Measurements from ENCODE around the gene PCNX2. TPM values are rescaled to one million over a fixed set of nuclear protein-coding genes. Genes with fewer than 3 reads are reported as not detected.

PCNX2 gene
- polyA plus RNA-seq, 3 donors = 0.29 to 7.9 (median 0.62) TPM

GRCh38 chr1:233066087-233066486 is 229.4 kb downstream of the PCNX2 start:
- Histone ChIP-seq H3K36me3 (replicated peaks in 1 of 2; ENCODE audit: control insufficient read depth in 1 of 2, insufficient read depth in 2 of 2, low read length in 2 of 2) (no peaks in the 10 kb centered on the region), H3K4me3 (replicated peaks in 1 of 3; ENCODE audit: low read depth in 2 of 3, low read length in 3 of 3) (no peak overlapping the region), H3K9me3 (replicated peaks in 1 of 2; ENCODE audit: control insufficient read depth in 1 of 2, insufficient read depth in 1 of 2, low read length in 2 of 2) (peaks cover 13% of the 10 kb centered on the region in 2 donors), H3K4me2 (replicated peaks; ENCODE audit: extremely low read depth, low read length, poor library complexity, severe bottlenecking) (no peak overlapping the region), H3K79me2 (ENCODE audit: insufficient read depth, low read length) (no peaks in the 10 kb centered on the region), H3K27ac (ENCODE audit: low read depth in 1 of 2, low read length in 2 of 2) (no peak overlapping the region), H4K20me1 (ENCODE audit: insufficient read depth, low read length) (no peaks in the 10 kb centered on the region), H3K9ac (ENCODE audit: insufficient read depth, low read length, poor library complexity, severe bottlenecking) (no peak overlapping the region), H2AFZ (ENCODE audit: insufficient read depth, low read depth, low read length, poor library complexity, severe bottlenecking) (no peak overlapping the region), H3K4me1 (ENCODE audit: control insufficient read depth in 1 of 2, insufficient read depth in 2 of 2, low read length in 2 of 2) (no peaks in the 10 kb centered on the region), H3K27me3 (ENCODE audit: control insufficient read depth in 2 of 2, insufficient read depth in 2 of 2, low read length in 2 of 2) (no peaks in the 10 kb centered on the region)
- WGBS (ENCODE audit: insufficient coverage) = 100% methylated on average over 2 of the region's 2 CpGs
- intact Hi-C loops (cut with micrococcal nuclease) = no loop called here
- Mint-ChIP-seq H3K27me3 (ENCODE audit: low read depth in 3 of 3) (no peaks in the 10 kb centered on the region), H3K9me3 (peaks cover 6 to 22% (median 10%) of the 10 kb centered on the region in 7 donors), H3K4me3 (no peak overlapping the region), H3K36me3 (peaks cover 7 to 13% of the 10 kb centered on the region in 2 donors), H3K27ac (peak overlapping the region in 1 of 7 donors; percentile 3), H3K4me1 (no peaks in the 10 kb centered on the region)
- no peak for DNase-seq
- TF ChIP-seq, protein P1, sequence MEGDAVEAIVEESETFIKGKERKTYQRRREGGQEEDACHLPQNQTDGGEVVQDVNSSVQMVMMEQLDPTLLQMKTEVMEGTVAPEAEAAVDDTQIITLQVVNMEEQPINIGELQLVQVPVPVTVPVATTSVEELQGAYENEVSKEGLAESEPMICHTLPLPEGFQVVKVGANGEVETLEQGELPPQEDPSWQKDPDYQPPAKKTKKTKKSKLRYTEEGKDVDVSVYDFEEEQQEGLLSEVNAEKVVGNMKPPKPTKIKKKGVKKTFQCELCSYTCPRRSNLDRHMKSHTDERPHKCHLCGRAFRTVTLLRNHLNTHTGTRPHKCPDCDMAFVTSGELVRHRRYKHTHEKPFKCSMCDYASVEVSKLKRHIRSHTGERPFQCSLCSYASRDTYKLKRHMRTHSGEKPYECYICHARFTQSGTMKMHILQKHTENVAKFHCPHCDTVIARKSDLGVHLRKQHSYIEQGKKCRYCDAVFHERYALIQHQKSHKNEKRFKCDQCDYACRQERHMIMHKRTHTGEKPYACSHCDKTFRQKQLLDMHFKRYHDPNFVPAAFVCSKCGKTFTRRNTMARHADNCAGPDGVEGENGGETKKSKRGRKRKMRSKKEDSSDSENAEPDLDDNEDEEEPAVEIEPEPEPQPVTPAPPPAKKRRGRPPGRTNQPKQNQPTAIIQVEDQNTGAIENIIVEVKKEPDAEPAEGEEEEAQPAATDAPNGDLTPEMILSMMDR (IDR thresholded peaks at IDR 0.05) = no peak

- Histone ChIP-seq H2AFZ (ENCODE audit: insufficient read depth, low read depth, low read length, poor library complexity, severe bottlenecking) (no peak overlapping the region), H3K27me3 (ENCODE audit: control insufficient read depth in 2 of 2, insufficient read depth in 2 of 2, low read length in 2 of 2) (no peaks in the 10 kb centered on the region), H3K9ac (ENCODE audit: insufficient read depth, low read length, poor library complexity, severe bottlenecking) (no peak overlapping the region), H3K9me3 (replicated peaks in 1 of 2; ENCODE audit: control insufficient read depth in 1 of 2, insufficient read depth in 1 of 2, low read length in 2 of 2) (peaks cover 13% of the 10 kb centered on the region in 2 donors), H3K4me2 (replicated peaks; ENCODE audit: extremely low read depth, low read length, poor library complexity, severe bottlenecking) (no peak overlapping the region), H3K27ac (ENCODE audit: low read depth in 1 of 2, low read length in 2 of 2) (no peak overlapping the region), H3K4me1 (ENCODE audit: control insufficient read depth in 1 of 2, insufficient read depth in 2 of 2, low read length in 2 of 2) (no peaks in the 10 kb centered on the region), H4K20me1 (ENCODE audit: insufficient read depth, low read length) (no peaks in the 10 kb centered on the region), H3K79me2 (ENCODE audit: insufficient read depth, low read length) (no peaks in the 10 kb centered on the region), H3K36me3 (replicated peaks in 1 of 2; ENCODE audit: control insufficient read depth in 1 of 2, insufficient read depth in 2 of 2, low read length in 2 of 2) (no peaks in the 10 kb centered on the region), H3K4me3 (replicated peaks in 1 of 3; ENCODE audit: low read depth in 2 of 3, low read length in 3 of 3) (no peak overlapping the region)
- 100% methylated on average over 1 of the region's 2 CpGs for WGBS (ENCODE audit: insufficient coverage)
- no peak for DNase-seq
- peaks cover 6 to 19% (median 10%) of the 10 kb centered on the region in 7 donors for H3K9me3 Mint-ChIP-seq
- intact Hi-C loops (cut with micrococcal nuclease) = no loop called here
- TF ChIP-seq, protein P1 (IDR thresholded peaks at IDR 0.05) = no peak
- no peaks in the 10 kb centered on the region for H3K27me3 Mint-ChIP-seq (ENCODE audit: low read depth in 3 of 3)
- no peak overlapping the region for H3K4me3 Mint-ChIP-seq
- H3K4me1 Mint-ChIP-seq = no peaks in the 10 kb centered on the region
- no peak overlapping the region for H3K27ac Mint-ChIP-seq
- peaks cover 7 to 13% of the 10 kb centered on the region in 2 donors for H3K36me3 Mint-ChIP-seq
Observed at GRCh38 chr1:233065685-233066084, 229.8 kb downstream of the PCNX2 start.

Data from CD14-positive monocyte (primary cell).